GM06990 (cell line): ENCODE measurements around the gene ASB2.
A peak's percentile ranks its signal among the peaks of the same experiment; 100 is the strongest.

ENCODE experiments used
- DNase-seq: peaks from one replicate; pipeline ENCODE4 v3.0.0-alpha.2; 2011; ENCODE audit not compliant: insufficient read length; ENCODE audit errors: extremely low read depth
- H3K27me3 ChIP-seq: replicated peaks from 2 replicates; pipeline ENCODE4 v1.6.0; 2011; ENCODE audit warnings: low read length; ENCODE audit not compliant: control insufficient read depth, insufficient read depth
- H3K36me3 ChIP-seq: 2 replicates; pipeline ENCODE4 v1.5.1; 2011; ENCODE audit warnings: low read length; ENCODE audit not compliant: control insufficient read depth, insufficient read depth
- H3K4me3 ChIP-seq: replicated peaks from 2 replicates; pipeline ENCODE4 v1.5.1; 2011; ENCODE audit warnings: low read depth, mild to moderate bottlenecking, control low read depth, low read length
- CTCF ChIP-seq: IDR thresholded peaks from 2 replicates; pipeline ENCODE4 v1.5.1; 2011; ENCODE audit warnings: low read length, control low read depth, mild to moderate bottlenecking, inconsistent platforms; ENCODE audit not compliant: insufficient read depth, poor library complexity, severe bottlenecking

ASB2 gene

DNA sequence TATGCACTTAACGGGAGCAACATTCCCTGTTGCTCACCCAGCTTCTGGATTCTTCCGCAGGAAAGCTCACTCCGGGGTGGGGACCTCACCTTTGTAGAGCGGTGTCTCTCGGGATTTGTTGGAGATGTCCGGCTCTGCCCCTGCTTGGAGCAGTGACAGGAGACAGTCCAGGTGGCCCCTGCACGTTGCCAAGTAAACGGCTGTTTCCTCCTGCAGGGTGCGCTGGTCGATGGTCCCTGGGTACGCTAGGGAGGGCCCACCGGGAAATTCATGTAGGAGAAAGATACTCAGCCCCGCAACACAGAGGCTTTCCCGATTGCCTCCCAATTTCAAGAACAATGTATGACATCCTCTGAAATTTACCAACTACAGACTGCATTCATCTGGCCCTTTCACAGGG, 23.1 kb downstream of the ASB2 start:
- DNase-seq: no peak
- Histone ChIP-seq H3K27me3 (no peaks in the 10 kb centered on the region), H3K36me3 (peaks cover 4% of the 10 kb centered on the region; the same call in 1 of the 2 replicates), H3K4me3 (no peak overlapping the region)
- peak; percentile 20 for TF ChIP-seq CTCF

DNA sequence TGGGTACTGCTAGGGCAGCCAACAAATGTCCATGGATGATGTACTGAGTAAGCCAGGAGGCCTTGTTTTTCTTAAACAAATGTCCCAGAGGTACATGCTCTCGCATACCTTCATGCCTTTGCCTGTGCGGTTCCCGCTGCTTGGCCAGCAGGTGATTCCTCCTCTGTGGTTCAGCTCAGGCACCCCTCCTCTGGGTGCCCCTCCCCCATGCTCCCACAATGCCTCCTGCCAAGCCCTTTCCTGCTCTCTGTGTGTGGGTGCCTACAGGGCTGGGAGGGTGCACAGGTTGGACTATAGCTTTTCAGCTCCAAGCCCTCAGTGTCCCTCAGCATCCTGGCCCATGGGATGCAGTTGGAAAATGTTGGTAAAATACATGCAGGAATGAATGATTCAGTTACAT, 23.5 kb downstream of the ASB2 start:
- H3K27me3 ChIP-seq: no peaks in the 10 kb centered on the region
- peaks cover 4% of the 10 kb centered on the region; the same call in 1 of the 2 replicates for H3K36me3 ChIP-seq
- H3K4me3 ChIP-seq: no peak overlapping the region
- DNase-seq: no peak
- no peak for TF ChIP-seq CTCF

GRCh38 chr14:93951635-93952540, 24.5 kb downstream of the ASB2 start:
- Histone ChIP-seq H3K36me3 (peaks cover 4% of the 10 kb centered on the region; the same call in 1 of the 2 replicates), H3K4me3 (no peak overlapping the region), H3K27me3 (no peaks in the 10 kb centered on the region)
- DNase-seq: no peak
- no peak for TF ChIP-seq CTCF

- no peak for TF ChIP-seq CTCF
- Histone ChIP-seq H3K27me3 (no peaks in the 10 kb centered on the region), H3K36me3 (peaks cover 5% of the 10 kb centered on the region), H3K4me3 (no peak overlapping the region)
- DNase-seq: no peak
These were observed 25.3 kb downstream of the ASB2 start for GRCh38 chr14:93950948-93951634.

- H3K36me3 ChIP-seq: peaks cover 7% of the 10 kb centered on the region
- TF ChIP-seq CTCF: no peak
- no peak for DNase-seq
- no peaks in the 10 kb centered on the region for H3K27me3 ChIP-seq
- H3K4me3 ChIP-seq: no peak overlapping the region
These were observed 26.8 kb downstream of the ASB2 start for GRCh38 chr14:93949511-93950075.
